HG03342 (cell line): ENCODE data around the gene EXOSC6.
"Not testable (repeated sequence)": the region's sequence is repeated elsewhere in the genome, so short reads cannot be mapped to it uniquely, and the experiment has no call there.

Source experiments
- ATAC-seq: cut with Tn5 transposase; IDR thresholded peaks from one replicate; pipeline ENCODE4 v1.9.1; 2021; ENCODE audit warnings: mild to moderate bottlenecking, moderate library complexity; ENCODE audit not compliant: unreplicated experiment

EXOSC6 gene

GRCh38 chr16:70251629-70252354 is at the start of gene EXOSC6:
TSS of gene EXOSC6 (minus strand) at chr16:70251940. CDS start at chr16:70251900, 40 bp downstream.
- peak; percentile 82 for ATAC-seq

GRCh38 chr16:70301121-70301520 is 49.4 kb upstream of the EXOSC6 start:
- ATAC-seq = no peak

- peak; percentile 80 for ATAC-seq
Measured at GRCh38 chr16:70298988-70299938, 47.5 kb upstream of the EXOSC6 start, which contains the start of gene DDX19B. TSS of gene DDX19B (plus strand) at chr16:70299186. CDS start at chr16:70299298, 112 bp downstream.

- no peak for ATAC-seq
Measured at GRCh38 chr16:70295634-70296033, 43.9 kb upstream of the EXOSC6 start.

GRCh38 chr16:70294385-70295025 is 42.8 kb upstream of the EXOSC6 start:
- ATAC-seq = no peak

GRCh38 chr16:70292148-70292547 is 40.4 kb upstream of the EXOSC6 start:
- ATAC-seq = not testable (repeated sequence)

- ATAC-seq = no peak
Measured at GRCh38 chr16:70290949-70291519, 39.3 kb upstream of the EXOSC6 start.

- peak; percentile 95 for ATAC-seq
Measured at GRCh38 chr16:70289229-70290094, 37.7 kb upstream of the EXOSC6 start, which contains the start of gene AARS1. TSS of gene AARS1 (minus strand) at chr16:70289506. CDS start at chr16:70282763, 6,743 bp downstream.

- not testable (repeated sequence) for ATAC-seq
Measured at GRCh38 chr16:70287304-70287971, 35.7 kb upstream of the EXOSC6 start.

GRCh38 chr16:70276392-70276791 is 24.7 kb upstream of the EXOSC6 start:
- ATAC-seq = no peak

GRCh38 chr16:70271696-70272095 is 20.0 kb upstream of the EXOSC6 start:
- ATAC-seq = no peak

- ATAC-seq = no peak
Measured at GRCh38 chr16:70270176-70270575, 18.4 kb upstream of the EXOSC6 start.

- ATAC-seq = no peak
Measured at GRCh38 chr16:70269471-70269870, 17.7 kb upstream of the EXOSC6 start.

- ATAC-seq = not testable (repeated sequence)
Measured at GRCh38 chr16:70267922-70268321, 16.2 kb upstream of the EXOSC6 start.

- ATAC-seq = no peak
Measured at GRCh38 chr16:70267516-70267915, 15.8 kb upstream of the EXOSC6 start.

- not testable (repeated sequence) for ATAC-seq
Measured at GRCh38 chr16:70259903-70260302, 8.2 kb upstream of the EXOSC6 start.

- ATAC-seq = no peak
Measured at GRCh38 chr16:70258946-70259345, 7.2 kb upstream of the EXOSC6 start.

GRCh38 chr16:70258065-70258464 is 6.3 kb upstream of the EXOSC6 start:
- ATAC-seq = no peak

- ATAC-seq = no peak
Measured at GRCh38 chr16:70257391-70257790, 5.7 kb upstream of the EXOSC6 start.
